ENCODE results near the gene ACTL6A. TPM values are rescaled to one million over a fixed set of nuclear protein-coding genes. Genes with fewer than 3 reads are reported as not detected.
"Not testable (repeated sequence)": the region's sequence is repeated elsewhere in the genome, so short reads cannot be mapped to it uniquely, and the experiment has no call there.

ACTL6A gene
- total RNA-seq (10 to 100 TPM; 28.8 to 65.7 (median 50.3) TPM), polyA plus RNA-seq (10 to 100 TPM; 31.8 to 38.6 (median 35.4) TPM)

DNA sequence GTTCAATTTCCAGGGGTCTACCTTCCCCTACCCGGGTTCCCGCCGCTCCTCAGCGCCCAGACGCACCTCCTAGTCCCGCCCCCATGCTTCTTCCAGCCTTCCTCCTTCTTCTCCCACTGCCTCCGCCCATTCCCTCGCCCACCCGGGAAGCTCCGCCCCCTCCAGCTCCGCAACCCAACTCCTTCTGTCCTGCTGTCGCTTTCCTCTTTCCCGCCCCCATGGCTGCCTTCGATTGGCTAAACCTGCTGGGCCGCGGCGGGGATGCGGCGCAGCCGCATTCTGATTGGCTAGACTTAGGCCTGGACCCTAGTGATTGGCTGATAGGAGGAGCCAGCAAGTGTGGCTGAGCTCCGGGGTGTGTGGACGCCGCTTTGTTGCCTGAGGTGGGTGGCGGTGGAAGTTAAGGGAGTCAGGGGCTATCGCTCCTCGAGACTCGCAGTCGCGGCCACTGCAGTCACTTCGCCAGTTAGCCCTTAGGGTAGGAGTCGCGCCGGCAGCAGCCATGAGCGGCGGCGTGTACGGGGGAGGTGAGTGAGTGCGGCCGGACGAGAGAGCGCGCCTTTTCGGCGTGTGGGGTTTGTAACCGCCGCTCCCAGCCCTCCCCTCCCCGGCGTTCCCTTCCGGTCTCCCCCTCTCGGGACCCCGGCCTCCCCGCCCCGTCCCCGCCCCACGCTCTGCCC, at the start of gene ACTL6A:
TSS of gene ACTL6A (plus strand) at position 336 of the 680 bp plus-strand sequence. CDS start at position 503, 167 bp downstream.
- Histone ChIP-seq H3K4me1 (peaks cover 0 to 17% (median 12%) of the 10 kb centered on the region in 4 donors), H3K27me3 (no peaks in the 10 kb centered on the region), H3K27ac (peak within 1 kb of the TSS; percentile 83 to 92 (median 88)), H3K4me3 (peak within 1 kb of the TSS; percentile 75 to 90 (median 79)), H3K36me3 (no peaks in the 10 kb centered on the region), H3K9me3 (no peaks in the 10 kb centered on the region)
- intact Hi-C loops (cut with DNase I): loop anchor here (2.0 to 5.0 kb wide), 5 partner anchors 40 to 414 kb away; partner anchors contain the start of genes GNB4, MFN1, MRPL47 and NDUFB5
- TF ChIP-seq EP300 (IDR thresholded peaks at IDR 0.05): no peak
- peak; percentile 63 to 89 (median 88) for TF ChIP-seq POLR2AphosphoS5 (IDR thresholded peaks at IDR 0.05)
- TF ChIP-seq, protein P1, sequence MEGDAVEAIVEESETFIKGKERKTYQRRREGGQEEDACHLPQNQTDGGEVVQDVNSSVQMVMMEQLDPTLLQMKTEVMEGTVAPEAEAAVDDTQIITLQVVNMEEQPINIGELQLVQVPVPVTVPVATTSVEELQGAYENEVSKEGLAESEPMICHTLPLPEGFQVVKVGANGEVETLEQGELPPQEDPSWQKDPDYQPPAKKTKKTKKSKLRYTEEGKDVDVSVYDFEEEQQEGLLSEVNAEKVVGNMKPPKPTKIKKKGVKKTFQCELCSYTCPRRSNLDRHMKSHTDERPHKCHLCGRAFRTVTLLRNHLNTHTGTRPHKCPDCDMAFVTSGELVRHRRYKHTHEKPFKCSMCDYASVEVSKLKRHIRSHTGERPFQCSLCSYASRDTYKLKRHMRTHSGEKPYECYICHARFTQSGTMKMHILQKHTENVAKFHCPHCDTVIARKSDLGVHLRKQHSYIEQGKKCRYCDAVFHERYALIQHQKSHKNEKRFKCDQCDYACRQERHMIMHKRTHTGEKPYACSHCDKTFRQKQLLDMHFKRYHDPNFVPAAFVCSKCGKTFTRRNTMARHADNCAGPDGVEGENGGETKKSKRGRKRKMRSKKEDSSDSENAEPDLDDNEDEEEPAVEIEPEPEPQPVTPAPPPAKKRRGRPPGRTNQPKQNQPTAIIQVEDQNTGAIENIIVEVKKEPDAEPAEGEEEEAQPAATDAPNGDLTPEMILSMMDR (IDR thresholded peaks at IDR 0.05): no peak
- peak; percentile 57 to 64 for TF ChIP-seq POLR2A (IDR thresholded peaks at IDR 0.05)
- WGBS, 2 donors: 0 to 1% methylated on average over 55 of the region's 55 CpGs
- peak; percentile 100 for DNase-seq

GRCh38 chr3:179513862-179514261, 48.9 kb upstream of the ACTL6A start:
- no peaks in the 10 kb centered on the region for H3K27me3 ChIP-seq
- H3K4me1 ChIP-seq: no peaks in the 10 kb centered on the region
- H3K9me3 ChIP-seq: no peaks in the 10 kb centered on the region
- TF ChIP-seq, protein P1 (IDR thresholded peaks at IDR 0.05): no peak
- TF ChIP-seq POLR2A (IDR thresholded peaks at IDR 0.05) (no peak), POLR2AphosphoS5 (IDR thresholded peaks at IDR 0.05) (no peak), EP300 (IDR thresholded peaks at IDR 0.05) (no peak)
- 91 to 94% methylated on average over 2 of the region's 2 CpGs for WGBS, 2 donors
- no peak overlapping the region for H3K27ac ChIP-seq
- DNase-seq: no peak
- no peak overlapping the region for H3K4me3 ChIP-seq
- no peaks in the 10 kb centered on the region for H3K36me3 ChIP-seq
- intact Hi-C loops (cut with DNase I): no loop called here

DNA sequence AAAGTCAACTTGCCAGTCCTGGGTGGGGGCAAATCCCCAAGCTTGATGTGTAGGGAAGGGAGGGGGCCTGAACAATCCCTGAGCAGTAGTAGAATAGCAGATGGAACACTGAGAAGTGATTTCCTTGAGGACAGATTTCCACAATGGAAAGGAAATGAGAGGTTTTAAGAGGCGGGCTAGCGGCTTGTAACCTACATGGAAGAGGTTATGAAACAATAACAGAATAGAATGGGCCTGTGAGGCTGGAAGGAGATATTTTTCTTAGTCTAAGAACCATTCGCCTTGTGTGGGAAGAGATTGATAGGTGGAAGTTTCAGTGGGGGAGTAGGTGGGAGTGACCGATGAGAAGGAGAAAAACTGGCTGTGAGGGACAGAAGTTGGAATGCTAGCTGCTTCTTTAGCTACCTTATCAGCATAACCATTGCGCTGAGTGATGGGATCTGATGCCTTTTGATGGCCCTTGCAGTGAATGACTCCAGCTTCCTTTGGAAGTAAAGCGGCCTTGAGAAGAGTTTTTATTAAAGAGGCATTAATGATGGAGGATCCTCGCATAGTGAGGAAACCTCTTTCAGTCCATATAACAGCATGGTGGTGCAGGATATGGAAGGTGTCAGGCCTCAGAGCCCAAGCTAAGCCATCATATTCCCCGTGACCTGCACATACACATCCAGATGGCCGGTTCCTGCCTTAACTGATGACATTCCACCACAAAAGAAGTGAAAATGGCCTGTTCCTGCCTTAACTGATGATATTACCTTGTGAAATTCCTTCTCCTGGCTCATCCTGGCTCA, 46.1 kb upstream of the ACTL6A start:
- H3K36me3 ChIP-seq; H3K27me3 ChIP-seq; H3K4me1 ChIP-seq; H3K4me3 ChIP-seq; DNase-seq; intact Hi-C loops (cut with DNase I); H3K9me3 ChIP-seq; H3K27ac ChIP-seq: not testable (repeated sequence)
- 92 to 94% methylated on average over 9 of the region's 9 CpGs for WGBS, 2 donors

DNA sequence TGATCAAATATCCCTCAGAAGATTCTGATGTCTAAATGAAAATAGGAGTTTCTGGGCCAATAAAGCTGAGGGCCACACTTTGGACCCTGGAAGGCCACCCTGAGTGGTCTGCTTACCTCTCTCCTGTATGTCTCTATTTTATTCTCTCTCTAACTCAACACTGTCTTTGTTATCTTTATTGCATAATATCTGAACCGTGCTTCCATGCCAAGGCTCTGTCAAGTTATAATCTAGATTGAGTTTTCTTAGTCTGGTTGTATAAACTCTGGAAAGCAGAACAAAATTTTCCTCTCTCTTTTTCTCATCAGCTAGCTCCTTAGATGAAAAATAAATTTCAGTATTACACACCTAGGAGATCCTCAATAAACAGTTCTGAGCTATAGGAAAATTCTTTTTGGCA, 36.2 kb upstream of the ACTL6A start:
- H3K27me3 ChIP-seq: no peaks in the 10 kb centered on the region
- intact Hi-C loops (cut with DNase I): loop anchor here (5.0 kb wide), 1 partner anchor 74 kb away; the partner anchor contains the start of gene GNB4
- no peaks in the 10 kb centered on the region for H3K9me3 ChIP-seq
- H3K27ac ChIP-seq: peak overlapping the region; percentile 55 to 79 (median 73)
- DNase-seq: no peak
- TF ChIP-seq POLR2A (IDR thresholded peaks at IDR 0.05) (no peak), POLR2AphosphoS5 (IDR thresholded peaks at IDR 0.05) (no peak), EP300 (IDR thresholded peaks at IDR 0.05) (no peak)
- TF ChIP-seq, protein P1 (IDR thresholded peaks at IDR 0.05): no peak
- H3K4me1 ChIP-seq: peaks cover 0 to 20% (median 16%) of the 10 kb centered on the region in 4 donors
- 1 to 22% methylated on average over 1 of the region's 1 CpG for WGBS, 2 donors
- H3K36me3 ChIP-seq: no peaks in the 10 kb centered on the region
- peak overlapping the region in 2 of 4 donors; percentile 5 to 11 for H3K4me3 ChIP-seq

GRCh38 chr3:179526989-179527391, 35.7 kb upstream of the ACTL6A start:
- intact Hi-C loops (cut with DNase I): loop anchor here (5.0 kb wide), 1 partner anchor 75 kb away; the partner anchor contains the start of gene GNB4
- TF ChIP-seq EP300 (IDR thresholded peaks at IDR 0.05) (peak in 1 of 4 donors; percentile 4), POLR2AphosphoS5 (IDR thresholded peaks at IDR 0.05) (peak in 3 of 4 donors; percentile 14 to 69 (median 24)), POLR2A (IDR thresholded peaks at IDR 0.05) (no peak)
- TF ChIP-seq, protein P1 (IDR thresholded peaks at IDR 0.05): no peak
- H3K27me3 ChIP-seq: no peaks in the 10 kb centered on the region
- DNase-seq: peak; percentile 84
- no peaks in the 10 kb centered on the region for H3K9me3 ChIP-seq
- H3K4me1 ChIP-seq: peaks cover 0 to 20% (median 16%) of the 10 kb centered on the region in 4 donors
- H3K27ac ChIP-seq: peak overlapping the region; percentile 55 to 79 (median 73)
- 12 to 25% methylated on average over 3 of the region's 3 CpGs for WGBS, 2 donors
- H3K36me3 ChIP-seq: no peaks in the 10 kb centered on the region
- peak overlapping the region in 2 of 4 donors; percentile 5 to 11 for H3K4me3 ChIP-seq
